ENCODE results near the gene RBPJ. TPM values are rescaled to one million over a fixed set of nuclear protein-coding genes. Genes with fewer than 3 reads are reported as not detected.

RBPJ gene
- total RNA-seq, 2 donors from 2014 or later, result 71.1 to 78.0 TPM

GRCh38 chr4:26484032-26484515, 163.3 kb downstream of the RBPJ start:
- Histone ChIP-seq H3K9ac (ENCODE audit: extremely low read depth, low read length, poor library complexity, severe bottlenecking) (no peak overlapping the region), H3K9me3 (ENCODE audit: control insufficient read depth, low read length) (no peaks in the 10 kb centered on the region), H3K27me3 (ENCODE audit: control insufficient read depth, insufficient read depth, low read length, poor library complexity, severe bottlenecking) (peaks cover 11% of the 10 kb centered on the region), H3K36me3 (ENCODE audit: control insufficient read depth, insufficient read depth, low read length) (no peaks in the 10 kb centered on the region), H3K4me1 (ENCODE audit: control insufficient read depth, insufficient read depth, low read length) (no peaks in the 10 kb centered on the region), H3K27ac (ENCODE audit: low read depth, low read length) (no peak overlapping the region), H3K4me3 (ENCODE audit: low read length) (no peak overlapping the region)
- no peak for TF ChIP-seq CTCF (conservative IDR thresholded peaks at IDR 0.05)
- Mint-ChIP-seq H3K27ac (no peak overlapping the region), H3K27me3 (ENCODE audit: insufficient read depth) (peaks cover 7% of the 10 kb centered on the region), H3K4me3 (no peak overlapping the region), H3K4me1 (peaks cover 14% of the 10 kb centered on the region), H3K9me3 (no peaks in the 10 kb centered on the region), H3K36me3 (ENCODE audit: low read depth) (no peaks in the 10 kb centered on the region)
- no peak for DNase-seq
- WGBS, 2 experiments (ENCODE audit: insufficient coverage in 1 of 2, insufficient read length in 1 of 2), result 97 to 100% methylated on average over 1 to 2 of the region's 2 CpGs

GRCh38 chr4:26484516-26484915, 163.7 kb downstream of the RBPJ start:
- no peaks in the 10 kb centered on the region for H3K36me3 ChIP-seq (ENCODE audit: control insufficient read depth, insufficient read depth, low read length)
- no peak overlapping the region for H3K4me3 Mint-ChIP-seq

More at GRCh38 chr4:26484516-26484915, 163.7 kb downstream of the RBPJ start:
- H3K9me3 ChIP-seq (ENCODE audit: control insufficient read depth, low read length), result no peaks in the 10 kb centered on the region
- no peak overlapping the region for H3K27ac ChIP-seq (ENCODE audit: low read depth, low read length)
- TF ChIP-seq CTCF (conservative IDR thresholded peaks at IDR 0.05), result no peak
- peaks cover 15% of the 10 kb centered on the region for H3K27me3 ChIP-seq (ENCODE audit: control insufficient read depth, insufficient read depth, low read length, poor library complexity, severe bottlenecking)
- Mint-ChIP-seq H3K27me3 (ENCODE audit: insufficient read depth) (peaks cover 11% of the 10 kb centered on the region), H3K27ac (no peak overlapping the region), H3K9me3 (no peaks in the 10 kb centered on the region), H3K4me1 (peaks cover 14% of the 10 kb centered on the region), H3K36me3 (ENCODE audit: low read depth) (no peaks in the 10 kb centered on the region)
- H3K9ac ChIP-seq (ENCODE audit: extremely low read depth, low read length, poor library complexity, severe bottlenecking), result no peak overlapping the region
- no peak for DNase-seq
- 81 to 84% methylated on average over 3 to 5 of the region's 5 CpGs for WGBS, 2 experiments (ENCODE audit: insufficient coverage in 1 of 2, insufficient read length in 1 of 2)
- no peak overlapping the region for H3K4me3 ChIP-seq (ENCODE audit: low read length)
- H3K4me1 ChIP-seq (ENCODE audit: control insufficient read depth, insufficient read depth, low read length), result no peaks in the 10 kb centered on the region

Other genes starting within 250 kb of the RBPJ start
- gene CCKAR, start 169.5 kb downstream of the RBPJ start, total RNA-seq, result not detected

Data from endodermal cell (in vitro differentiated cells).